Measurements from ENCODE around the gene KLK15. TPM values are rescaled to one million over a fixed set of nuclear protein-coding genes. Genes with fewer than 3 reads are reported as not detected.

Gene KLK15
- total and polyA plus RNA-seq, 7 donors: not detected

- no peak for ATAC-seq
- Histone ChIP-seq H3K9me3 (no peaks in the 10 kb centered on the region), H3K27me3 (ENCODE audit: insufficient read depth in 3 of 3, low read length in 2 of 3) (peaks cover 0 to 19% (median 3%) of the 10 kb centered on the region in 3 donors), H3K36me3 (ENCODE audit: insufficient read depth in 1 of 2, low read depth in 1 of 2) (no peaks in the 10 kb centered on the region), H3K4me1 (no peaks in the 10 kb centered on the region), H3K27ac (no peak overlapping the region), H3K4me3 (no peak overlapping the region)
- intact Hi-C loops (cut with DNase I): no loop called here
- 38 to 59% (median 43%) methylated on average over 6 to 8 of the region's 8 CpGs for WGBS, 3 donors
- TF ChIP-seq CTCF (IDR thresholded peaks at IDR 0.05): no peak
- no peak for DNase-seq
Observed at GRCh38 chr19:50877338-50877737, 44.0 kb upstream of the KLK15 start.

GRCh38 chr19:50876456-50876855 is 43.1 kb upstream of the KLK15 start:
- Histone ChIP-seq H3K9me3 (no peaks in the 10 kb centered on the region), H3K4me1 (no peaks in the 10 kb centered on the region), H3K4me3 (no peak overlapping the region), H3K36me3 (ENCODE audit: insufficient read depth in 1 of 2, low read depth in 1 of 2) (no peaks in the 10 kb centered on the region), H3K27me3 (ENCODE audit: insufficient read depth in 3 of 3, low read length in 2 of 3) (peaks cover 0 to 19% (median 3%) of the 10 kb centered on the region in 3 donors), H3K27ac (no peak overlapping the region)
- 24 to 43% (median 32%) methylated on average over 7 of the region's 7 CpGs for WGBS, 3 donors
- TF ChIP-seq CTCF (IDR thresholded peaks at IDR 0.05): no peak
- ATAC-seq (no peak), DNase-seq (no peak)
- intact Hi-C loops (cut with DNase I): no loop called here

- no peaks in the 10 kb centered on the region for H3K4me1 ChIP-seq
- no peak for TF ChIP-seq CTCF (IDR thresholded peaks at IDR 0.05)
- H3K4me3 ChIP-seq: no peak overlapping the region
- intact Hi-C loops (cut with DNase I): no loop called here
- no peaks in the 10 kb centered on the region for H3K9me3 ChIP-seq
- H3K27me3 ChIP-seq (ENCODE audit: insufficient read depth in 3 of 3, low read length in 2 of 3): peaks cover 0 to 19% (median 3%) of the 10 kb centered on the region in 3 donors
- WGBS, 3 donors: 31 to 52% (median 39%) methylated on average over 8 to 9 of the region's 9 CpGs
- ATAC-seq (no peak), DNase-seq (no peak)
- H3K27ac ChIP-seq: no peak overlapping the region
- H3K36me3 ChIP-seq (ENCODE audit: insufficient read depth in 1 of 2, low read depth in 1 of 2): no peaks in the 10 kb centered on the region
Observed at GRCh38 chr19:50875795-50876422, 42.5 kb upstream of the KLK15 start.

GRCh38 chr19:50874211-50874610 is 40.8 kb upstream of the KLK15 start:
- Histone ChIP-seq H3K27me3 (ENCODE audit: insufficient read depth in 3 of 3, low read length in 2 of 3) (peaks cover 0 to 19% (median 3%) of the 10 kb centered on the region in 3 donors), H3K36me3 (ENCODE audit: insufficient read depth in 1 of 2, low read depth in 1 of 2) (no peaks in the 10 kb centered on the region), H3K27ac (no peak overlapping the region), H3K4me1 (no peaks in the 10 kb centered on the region), H3K4me3 (no peak overlapping the region), H3K9me3 (no peaks in the 10 kb centered on the region)
- no peak for ATAC-seq
- no peak for TF ChIP-seq CTCF (IDR thresholded peaks at IDR 0.05)
- intact Hi-C loops (cut with DNase I): no loop called here
- WGBS, 3 donors: 61 to 70% (median 70%) methylated on average over 5 of the region's 5 CpGs
- DNase-seq: no peak

- peaks cover 0 to 19% (median 3%) of the 10 kb centered on the region in 3 donors for H3K27me3 ChIP-seq (ENCODE audit: insufficient read depth in 3 of 3, low read length in 2 of 3)
Observed at GRCh38 chr19:50873056-50873455, 39.7 kb upstream of the KLK15 start, which contains the start of gene KLK2. KLK2 (plus strand) TSS chr19:50873439; CDS start chr19:50873474, 35 bp downstream.

More at GRCh38 chr19:50873056-50873455, 39.7 kb upstream of the KLK15 start, which contains the start of gene KLK2:
- Histone ChIP-seq H3K27ac (no peak within 1 kb of the TSS), H3K36me3 (ENCODE audit: insufficient read depth in 1 of 2, low read depth in 1 of 2) (no peaks in the 10 kb centered on the region), H3K4me1 (no peaks in the 10 kb centered on the region), H3K9me3 (no peaks in the 10 kb centered on the region), H3K4me3 (no peak within 1 kb of the TSS)
- 49 to 61% (median 57%) methylated on average over 3 of the region's 3 CpGs for WGBS, 3 donors
- DNase-seq: no peak
- ATAC-seq: no peak
- intact Hi-C loops (cut with DNase I): no loop called here
- no peak for TF ChIP-seq CTCF (IDR thresholded peaks at IDR 0.05)
